ENCODE data around the gene MSN. TPM values are rescaled to one million over a fixed set of nuclear protein-coding genes. Genes with fewer than 3 reads are reported as not detected.

The MSN gene
- polyA plus RNA-seq, 1 donor from 2014 or later: 2.3 TPM

DNA sequence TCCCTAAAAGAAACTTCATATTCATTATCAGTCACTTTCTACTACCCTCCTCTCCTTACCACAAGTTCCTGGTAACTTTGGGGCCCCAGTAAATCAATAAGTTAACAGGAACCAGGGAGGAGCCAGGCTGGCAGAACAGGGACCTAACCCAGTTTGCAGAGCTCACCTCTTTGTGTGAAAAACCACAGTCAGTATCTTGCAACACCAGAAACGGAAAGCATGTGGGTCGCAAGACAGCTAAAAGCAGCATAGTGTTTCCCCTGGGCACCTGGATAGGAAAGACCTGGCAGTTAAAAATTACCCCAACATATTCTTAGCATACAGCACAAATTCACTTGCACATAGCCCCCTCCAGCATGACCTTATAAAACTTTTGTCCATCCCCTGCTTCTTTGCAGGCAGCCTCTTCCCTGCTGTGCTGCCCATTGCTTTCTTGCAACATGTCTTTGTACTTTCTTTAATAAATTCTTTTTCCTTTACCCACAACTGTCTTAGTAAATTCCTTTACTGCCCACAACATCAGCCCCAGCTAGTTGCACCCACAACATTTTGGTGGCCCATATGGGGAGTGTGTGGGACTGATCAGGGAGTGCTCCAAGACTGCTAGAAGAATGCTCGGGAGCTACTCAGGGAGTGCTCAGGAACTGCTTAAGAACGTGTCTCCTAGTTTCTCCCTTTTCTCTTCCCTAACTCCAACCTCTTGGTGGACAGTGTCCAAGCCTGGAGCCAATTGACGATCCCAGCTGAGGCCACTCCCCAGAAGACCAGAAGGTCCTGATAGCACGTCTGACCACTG, 83.4 kb downstream of the MSN start:
- Histone ChIP-seq H2AFZ (ENCODE audit: low read depth, low read length) (no peak overlapping the region), H3K27me3 (ENCODE audit: insufficient read depth, low read depth, low read length) (no peaks in the 10 kb centered on the region), H3F3A (ENCODE audit: insufficient read depth, low read length, poor library complexity, severe bottlenecking) (no peaks in the 10 kb centered on the region), H3K9me2 (ENCODE audit: insufficient read depth, low read length) (no peaks in the 10 kb centered on the region), H3K27ac (ENCODE audit: low read length) (no peak overlapping the region), H3K79me2 (replicated peaks; ENCODE audit: insufficient read depth, low read length) (no peaks in the 10 kb centered on the region), H4K20me1 (ENCODE audit: insufficient read depth) (no peaks in the 10 kb centered on the region), H3K36me3 (ENCODE audit: insufficient read depth, low read length) (no peaks in the 10 kb centered on the region), H3K4me2 (ENCODE audit: low read length) (no peak overlapping the region), H3K4me3 (ENCODE audit: low read length) (no peak overlapping the region), H3K9me3 (ENCODE audit: low read length) (no peaks in the 10 kb centered on the region), H3K9ac (ENCODE audit: low read length) (no peak overlapping the region)
- no peak for TF ChIP-seq EP300 (conservative IDR thresholded peaks at IDR 0.05; ENCODE audit: poor library complexity, severe bottlenecking)
- no peak for TF ChIP-seq SMC3 (conservative IDR thresholded peaks at IDR 0.05; ENCODE audit: poor library complexity)
- TF ChIP-seq, protein P1, sequence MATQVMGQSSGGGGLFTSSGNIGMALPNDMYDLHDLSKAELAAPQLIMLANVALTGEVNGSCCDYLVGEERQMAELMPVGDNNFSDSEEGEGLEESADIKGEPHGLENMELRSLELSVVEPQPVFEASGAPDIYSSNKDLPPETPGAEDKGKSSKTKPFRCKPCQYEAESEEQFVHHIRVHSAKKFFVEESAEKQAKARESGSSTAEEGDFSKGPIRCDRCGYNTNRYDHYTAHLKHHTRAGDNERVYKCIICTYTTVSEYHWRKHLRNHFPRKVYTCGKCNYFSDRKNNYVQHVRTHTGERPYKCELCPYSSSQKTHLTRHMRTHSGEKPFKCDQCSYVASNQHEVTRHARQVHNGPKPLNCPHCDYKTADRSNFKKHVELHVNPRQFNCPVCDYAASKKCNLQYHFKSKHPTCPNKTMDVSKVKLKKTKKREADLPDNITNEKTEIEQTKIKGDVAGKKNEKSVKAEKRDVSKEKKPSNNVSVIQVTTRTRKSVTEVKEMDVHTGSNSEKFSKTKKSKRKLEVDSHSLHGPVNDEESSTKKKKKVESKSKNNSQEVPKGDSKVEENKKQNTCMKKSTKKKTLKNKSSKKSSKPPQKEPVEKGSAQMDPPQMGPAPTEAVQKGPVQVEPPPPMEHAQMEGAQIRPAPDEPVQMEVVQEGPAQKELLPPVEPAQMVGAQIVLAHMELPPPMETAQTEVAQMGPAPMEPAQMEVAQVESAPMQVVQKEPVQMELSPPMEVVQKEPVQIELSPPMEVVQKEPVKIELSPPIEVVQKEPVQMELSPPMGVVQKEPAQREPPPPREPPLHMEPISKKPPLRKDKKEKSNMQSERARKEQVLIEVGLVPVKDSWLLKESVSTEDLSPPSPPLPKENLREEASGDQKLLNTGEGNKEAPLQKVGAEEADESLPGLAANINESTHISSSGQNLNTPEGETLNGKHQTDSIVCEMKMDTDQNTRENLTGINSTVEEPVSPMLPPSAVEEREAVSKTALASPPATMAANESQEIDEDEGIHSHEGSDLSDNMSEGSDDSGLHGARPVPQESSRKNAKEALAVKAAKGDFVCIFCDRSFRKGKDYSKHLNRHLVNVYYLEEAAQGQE (IDR thresholded peaks at IDR 0.05; ENCODE audit: borderline replicate concordance): no peak
- TF ChIP-seq POLR2AphosphoS5 (IDR thresholded peaks at IDR 0.05): no peak
- TF ChIP-seq TAF1 (IDR thresholded peaks at IDR 0.05; ENCODE audit: low read depth): no peak
- TF ChIP-seq RAD21 (conservative IDR thresholded peaks at IDR 0.05): no peak
- no peak for TF ChIP-seq EZH2 (IDR thresholded peaks at IDR 0.05; ENCODE audit: borderline replicate concordance, insufficient read depth, low read length, poor library complexity, severe bottlenecking)
- TF ChIP-seq, protein P2, sequence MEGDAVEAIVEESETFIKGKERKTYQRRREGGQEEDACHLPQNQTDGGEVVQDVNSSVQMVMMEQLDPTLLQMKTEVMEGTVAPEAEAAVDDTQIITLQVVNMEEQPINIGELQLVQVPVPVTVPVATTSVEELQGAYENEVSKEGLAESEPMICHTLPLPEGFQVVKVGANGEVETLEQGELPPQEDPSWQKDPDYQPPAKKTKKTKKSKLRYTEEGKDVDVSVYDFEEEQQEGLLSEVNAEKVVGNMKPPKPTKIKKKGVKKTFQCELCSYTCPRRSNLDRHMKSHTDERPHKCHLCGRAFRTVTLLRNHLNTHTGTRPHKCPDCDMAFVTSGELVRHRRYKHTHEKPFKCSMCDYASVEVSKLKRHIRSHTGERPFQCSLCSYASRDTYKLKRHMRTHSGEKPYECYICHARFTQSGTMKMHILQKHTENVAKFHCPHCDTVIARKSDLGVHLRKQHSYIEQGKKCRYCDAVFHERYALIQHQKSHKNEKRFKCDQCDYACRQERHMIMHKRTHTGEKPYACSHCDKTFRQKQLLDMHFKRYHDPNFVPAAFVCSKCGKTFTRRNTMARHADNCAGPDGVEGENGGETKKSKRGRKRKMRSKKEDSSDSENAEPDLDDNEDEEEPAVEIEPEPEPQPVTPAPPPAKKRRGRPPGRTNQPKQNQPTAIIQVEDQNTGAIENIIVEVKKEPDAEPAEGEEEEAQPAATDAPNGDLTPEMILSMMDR (IDR thresholded peaks at IDR 0.05; ENCODE audit: poor library complexity, severe bottlenecking): no peak
- TF ChIP-seq MXI1 (conservative IDR thresholded peaks at IDR 0.05; ENCODE audit: poor library complexity, severe bottlenecking): no peak

DNA sequence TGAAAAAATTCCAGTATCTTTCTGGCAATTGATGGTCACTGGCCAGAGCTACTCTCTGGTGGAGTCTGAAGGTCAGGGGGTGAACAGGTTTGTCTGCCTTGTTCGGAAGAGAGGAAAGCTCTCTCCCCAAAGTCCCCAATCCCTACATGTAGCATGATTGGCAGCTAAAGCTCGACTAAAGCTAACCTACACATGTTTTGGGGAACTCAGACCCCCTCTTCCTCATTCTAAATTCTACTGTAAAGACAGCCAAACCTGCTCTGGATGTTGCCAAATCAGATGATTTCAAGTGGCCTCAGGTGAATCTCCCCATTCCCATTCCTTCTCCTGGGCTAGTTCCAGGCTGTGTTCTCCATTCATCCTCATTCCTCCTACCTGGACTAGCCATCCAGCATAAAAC, 84.1 kb downstream of the MSN start:
- TF ChIP-seq MXI1 (conservative IDR thresholded peaks at IDR 0.05; ENCODE audit: poor library complexity, severe bottlenecking) (no peak), TAF1 (IDR thresholded peaks at IDR 0.05; ENCODE audit: low read depth) (no peak), EP300 (conservative IDR thresholded peaks at IDR 0.05; ENCODE audit: poor library complexity, severe bottlenecking) (no peak), EZH2 (IDR thresholded peaks at IDR 0.05; ENCODE audit: borderline replicate concordance, insufficient read depth, low read length, poor library complexity, severe bottlenecking) (no peak), POLR2AphosphoS5 (IDR thresholded peaks at IDR 0.05) (no peak), SMC3 (conservative IDR thresholded peaks at IDR 0.05; ENCODE audit: poor library complexity) (no peak), RAD21 (conservative IDR thresholded peaks at IDR 0.05) (no peak)
- TF ChIP-seq, protein P2 (IDR thresholded peaks at IDR 0.05; ENCODE audit: poor library complexity, severe bottlenecking): no peak
- TF ChIP-seq, protein P1 (IDR thresholded peaks at IDR 0.05; ENCODE audit: borderline replicate concordance): no peak
- Histone ChIP-seq H3K4me3 (ENCODE audit: low read length) (no peak overlapping the region), H3K27ac (ENCODE audit: low read length) (no peak overlapping the region), H2AFZ (ENCODE audit: low read depth, low read length) (no peak overlapping the region), H3K36me3 (ENCODE audit: insufficient read depth, low read length) (no peaks in the 10 kb centered on the region), H3K27me3 (ENCODE audit: insufficient read depth, low read depth, low read length) (no peaks in the 10 kb centered on the region), H3K79me2 (replicated peaks; ENCODE audit: insufficient read depth, low read length) (no peaks in the 10 kb centered on the region), H4K20me1 (ENCODE audit: insufficient read depth) (no peaks in the 10 kb centered on the region), H3K9ac (ENCODE audit: low read length) (no peak overlapping the region), H3F3A (ENCODE audit: insufficient read depth, low read length, poor library complexity, severe bottlenecking) (no peaks in the 10 kb centered on the region), H3K9me2 (ENCODE audit: insufficient read depth, low read length) (no peaks in the 10 kb centered on the region), H3K4me2 (ENCODE audit: low read length) (no peak overlapping the region), H3K9me3 (ENCODE audit: low read length) (no peaks in the 10 kb centered on the region)
